Left lung (tissue), 10 donors: Measurements from ENCODE around the gene ALPK3. TPM values are rescaled to one million over a fixed set of nuclear protein-coding genes. Genes with fewer than 3 reads are reported as not detected.

Experiments
- ATAC-seq: fragments of 200-7000 bp; cut with Tn5 transposase; one replicate; pipeline ENCODE4 v1.9.1; 2020; ENCODE audit warnings: moderate library complexity
- DNase-seq, 4 donors: peaks; one replicate each; pipeline ENCODE4 v3.0.0-alpha.2; 2013 to 2020
- H3K27ac ChIP-seq, 2 donors: fragments of 200-600 bp; sonication (generic) in 1 of 2; one replicate each; pipeline versions ENCODE4 v1.5.0 to v1.8.0; 2020 to 2021
- H3K27me3 ChIP-seq, 2 donors: fragments of 200-600 bp; sonication (generic) in 1 of 2; one replicate each; pipeline versions ENCODE4 v1.5.0 to v1.8.0; 2020 to 2021
- H3K36me3 ChIP-seq, 2 donors: fragments of 200-600 bp; sonication (generic) in 1 of 2; one replicate each; pipeline versions ENCODE4 v1.5.0 to v1.8.0; 2020 to 2021
- H3K4me1 ChIP-seq, 2 donors: fragments of 200-600 bp; one replicate each; pipeline ENCODE4 v1.8.0; 2021
- H3K4me3 ChIP-seq, 2 donors: fragments of 200-600 bp; sonication (generic) in 1 of 2; one replicate each; pipeline versions ENCODE4 v1.5.0 to v1.8.0; 2020 to 2021; ENCODE audit warnings: mild to moderate bottlenecking in 1 of 2
- H3K9me3 ChIP-seq, 2 donors: fragments of 200-600 bp; sonication (generic) in 1 of 2; one replicate each; pipeline versions ENCODE4 v1.5.0 to v1.8.0; 2020 to 2021
- intact Hi-C, 2 donors: fragments of 100-400 bp; cut with DNase I; formaldehyde crosslinking; loops; one replicate each; pipeline versions ENCODE4 v1.11.2 to v1.14.2; 2022
- polyA plus RNA-seq, 6 donors: library from polyadenylated mRNA; unstranded; fragments of 120-200 nt; gene quantifications; one replicate each; pipeline ENCODE4 v1.2.1, GENCODE V29; 2013; ENCODE audit not compliant: insufficient read length in 6 of 6
- total RNA-seq, 2 donors: library from RNA; stranded (reverse); fragmentation: NEBNext Ultra II Directional; extraction: Animal tissue kit (Norgen Biotek cat#: 25700); gene quantifications; one replicate each; pipeline ENCODE4 v1.2.1, GENCODE V29; 2021
- TF ChIP-seq, protein P1 (sequence below), 2 donors: fragments of 200-600 bp; sonication (generic) in 1 of 2; IDR thresholded peaks; one replicate each; pipeline versions ENCODE4 v1.5.0 to v1.8.0; 2021; ENCODE audit warnings: antibody characterized with exemption in 2 of 2
- donor health status: DM: no; HTN: yes; CAD: no.
- donor health status: DM: no; HTN: no; CAD: no.

Gene ALPK3
- total and polyA plus RNA-seq, 8 donors: 6.9 to 23.4 (median 18.3) TPM

DNA sequence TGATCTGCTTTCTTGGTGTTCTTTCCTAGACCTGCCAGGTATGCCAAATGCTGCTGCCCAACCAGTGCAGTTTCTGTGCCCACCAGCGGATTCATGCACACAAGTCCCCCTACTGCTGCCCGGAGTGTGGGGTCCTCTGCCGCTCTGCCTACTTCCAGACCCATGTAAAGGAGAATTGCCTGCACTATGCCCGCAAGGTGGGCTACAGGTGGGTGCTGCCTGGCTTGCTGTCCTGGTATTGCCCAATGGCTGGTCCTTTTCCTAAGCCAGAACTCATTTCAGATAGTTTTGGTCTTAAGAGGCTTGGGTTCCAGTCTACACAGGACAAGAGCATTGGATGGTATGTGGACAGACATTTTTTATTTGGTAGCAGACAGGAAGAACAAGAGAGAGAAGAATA, 26.5 kb upstream of the ALPK3 start:
- intact Hi-C loops: no loop called here
- Histone ChIP-seq H3K36me3 (peaks cover 0 to 76% of the 10 kb centered on the region in 2 donors), H3K4me1 (peaks cover 0 to 28% of the 10 kb centered on the region in 2 donors), H3K9me3 (no peaks in the 10 kb centered on the region), H3K27ac (no peak overlapping the region), H3K27me3 (no peaks in the 10 kb centered on the region), H3K4me3 (no peak overlapping the region)
- TF ChIP-seq, protein P1, sequence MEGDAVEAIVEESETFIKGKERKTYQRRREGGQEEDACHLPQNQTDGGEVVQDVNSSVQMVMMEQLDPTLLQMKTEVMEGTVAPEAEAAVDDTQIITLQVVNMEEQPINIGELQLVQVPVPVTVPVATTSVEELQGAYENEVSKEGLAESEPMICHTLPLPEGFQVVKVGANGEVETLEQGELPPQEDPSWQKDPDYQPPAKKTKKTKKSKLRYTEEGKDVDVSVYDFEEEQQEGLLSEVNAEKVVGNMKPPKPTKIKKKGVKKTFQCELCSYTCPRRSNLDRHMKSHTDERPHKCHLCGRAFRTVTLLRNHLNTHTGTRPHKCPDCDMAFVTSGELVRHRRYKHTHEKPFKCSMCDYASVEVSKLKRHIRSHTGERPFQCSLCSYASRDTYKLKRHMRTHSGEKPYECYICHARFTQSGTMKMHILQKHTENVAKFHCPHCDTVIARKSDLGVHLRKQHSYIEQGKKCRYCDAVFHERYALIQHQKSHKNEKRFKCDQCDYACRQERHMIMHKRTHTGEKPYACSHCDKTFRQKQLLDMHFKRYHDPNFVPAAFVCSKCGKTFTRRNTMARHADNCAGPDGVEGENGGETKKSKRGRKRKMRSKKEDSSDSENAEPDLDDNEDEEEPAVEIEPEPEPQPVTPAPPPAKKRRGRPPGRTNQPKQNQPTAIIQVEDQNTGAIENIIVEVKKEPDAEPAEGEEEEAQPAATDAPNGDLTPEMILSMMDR (IDR thresholded peaks at IDR 0.05): no peak
- no peak for ATAC-seq
- DNase-seq: no peak

DNA sequence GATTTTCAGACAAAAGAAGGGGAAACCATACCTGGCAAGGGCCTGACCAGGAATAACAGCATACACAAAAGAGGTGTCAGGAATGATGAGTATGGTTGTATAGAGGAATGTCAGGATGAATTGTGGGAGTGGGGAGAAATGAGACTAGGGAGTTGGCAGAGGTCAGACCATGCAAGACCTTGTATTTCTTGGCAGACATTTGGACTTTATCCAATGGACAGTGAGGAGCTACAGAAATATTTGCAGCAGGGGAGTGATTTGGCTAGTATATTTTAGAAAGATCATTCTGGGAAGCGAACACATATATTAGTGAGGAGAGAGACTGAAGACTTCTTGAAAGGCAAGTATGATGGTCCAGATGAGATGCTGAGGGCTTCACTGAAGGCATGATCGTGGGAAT, 25.4 kb upstream of the ALPK3 start:
- DNase-seq (no peak), ATAC-seq (no peak)
- no peaks in the 10 kb centered on the region for H3K27me3 ChIP-seq
- TF ChIP-seq, protein P1 (IDR thresholded peaks at IDR 0.05): no peak
- peaks cover 0 to 74% of the 10 kb centered on the region in 2 donors for H3K36me3 ChIP-seq
- intact Hi-C loops: no loop called here
- H3K9me3 ChIP-seq: no peaks in the 10 kb centered on the region
- H3K4me1 ChIP-seq: peaks cover 0 to 18% of the 10 kb centered on the region in 2 donors
- H3K27ac ChIP-seq: no peak overlapping the region
- no peak overlapping the region for H3K4me3 ChIP-seq

DNA sequence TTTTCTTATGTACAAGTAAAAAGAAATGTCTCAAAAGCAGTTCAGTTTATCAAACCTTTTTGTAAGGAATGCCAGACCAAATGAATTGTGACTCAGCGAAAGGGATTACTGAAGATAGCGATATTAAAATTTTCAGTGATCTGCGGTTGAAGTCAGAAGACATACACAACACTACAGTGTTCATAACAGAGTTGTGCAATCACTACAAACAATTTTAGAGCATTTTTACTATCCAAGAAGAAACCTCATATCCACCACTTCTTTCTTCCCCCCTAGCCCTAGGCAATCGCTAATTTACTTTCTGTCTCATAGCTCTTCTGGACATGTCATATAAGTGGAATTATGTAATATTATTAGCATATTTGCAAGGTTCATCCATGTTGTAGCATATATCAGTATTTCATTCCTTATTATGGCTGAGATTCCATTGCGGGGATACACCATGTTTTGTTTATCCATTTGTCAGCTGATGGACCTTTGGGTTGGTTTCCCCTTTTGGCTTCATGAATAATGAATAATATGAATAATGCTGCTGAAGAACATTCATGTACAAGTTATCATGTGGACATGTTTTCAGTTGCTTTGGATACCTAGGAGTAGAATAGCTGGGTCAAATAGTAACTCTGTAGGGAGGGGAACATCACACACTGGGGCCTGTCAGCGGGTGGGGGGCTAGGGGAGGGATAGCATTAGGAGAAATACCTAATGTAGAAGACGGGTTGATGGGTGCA, 23.6 kb upstream of the ALPK3 start:
- peaks cover 0 to under 1% of the 10 kb centered on the region in 2 donors for H3K4me1 ChIP-seq
- DNase-seq (no peak), ATAC-seq (no peak)
- H3K36me3 ChIP-seq: peaks cover 0 to 82% of the 10 kb centered on the region in 2 donors
- no peak overlapping the region for H3K27ac ChIP-seq
- H3K9me3 ChIP-seq: no peaks in the 10 kb centered on the region
- H3K27me3 ChIP-seq: no peaks in the 10 kb centered on the region
- intact Hi-C loops: no loop called here
- TF ChIP-seq, protein P1 (IDR thresholded peaks at IDR 0.05): no peak
- no peak overlapping the region for H3K4me3 ChIP-seq

DNA sequence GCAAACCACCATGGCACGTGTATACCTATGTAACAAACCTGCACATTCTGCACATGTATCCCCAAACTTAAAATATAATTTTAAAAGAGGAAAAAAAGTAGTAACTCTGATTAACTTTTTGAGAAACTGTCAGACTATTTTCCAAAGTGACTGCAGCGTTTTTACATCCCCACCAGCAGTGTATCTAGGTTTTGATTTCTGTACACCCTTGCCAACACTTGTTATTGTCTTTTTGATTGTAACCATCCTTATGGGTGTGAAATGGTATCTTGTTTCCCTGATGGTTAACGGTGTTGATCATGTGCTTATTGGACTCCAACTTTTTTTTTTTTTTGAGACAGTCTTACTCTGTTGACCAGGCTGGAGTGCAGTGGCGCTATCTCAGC, 23.0 kb upstream of the ALPK3 start:
- TF ChIP-seq, protein P1 (IDR thresholded peaks at IDR 0.05): no peak
- Histone ChIP-seq H3K4me1 (no peaks in the 10 kb centered on the region), H3K9me3 (no peaks in the 10 kb centered on the region), H3K4me3 (no peak overlapping the region), H3K27ac (no peak overlapping the region), H3K27me3 (no peaks in the 10 kb centered on the region), H3K36me3 (peaks cover 0 to 87% of the 10 kb centered on the region in 2 donors)
- intact Hi-C loops: no loop called here
- DNase-seq (no peak), ATAC-seq (no peak)

DNA sequence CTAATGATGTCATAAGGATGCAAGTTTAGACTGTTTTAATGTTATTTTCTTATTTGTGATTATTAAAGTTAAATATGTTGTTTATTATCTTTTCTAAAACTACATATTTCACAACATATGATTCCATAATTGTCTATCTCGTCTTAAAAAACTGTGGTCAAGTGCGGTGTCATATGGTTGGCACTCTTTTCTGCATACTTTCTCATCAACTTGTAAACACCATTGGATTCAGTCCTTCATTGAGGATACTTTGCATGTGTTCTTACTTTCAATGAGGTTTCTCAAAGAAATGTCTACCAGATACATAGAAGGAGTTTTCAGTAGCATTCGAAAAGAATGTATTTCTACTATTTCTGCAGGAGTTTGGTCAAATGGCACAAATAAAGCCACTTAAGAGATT, 22.0 kb upstream of the ALPK3 start:
- Histone ChIP-seq H3K27me3 (no peaks in the 10 kb centered on the region), H3K36me3 (peaks cover 0 to 94% of the 10 kb centered on the region in 2 donors), H3K4me1 (no peaks in the 10 kb centered on the region), H3K4me3 (no peak overlapping the region), H3K27ac (no peak overlapping the region), H3K9me3 (no peaks in the 10 kb centered on the region)
- ATAC-seq (no peak), DNase-seq (no peak)
- intact Hi-C loops: no loop called here
- TF ChIP-seq, protein P1 (IDR thresholded peaks at IDR 0.05): no peak
